NT2/D1 (cell line): ENCODE measurements around the gene MCHR1.

Experiments
- DNase-seq: peaks from one replicate; pipeline ENCODE4 v3.0.0-alpha.2; 2011; ENCODE audit warnings: low read depth, low spot score
- H3K27me3 ChIP-seq: 2 replicates; pipeline ENCODE4 v1.6.0; 2011; ENCODE audit warnings: mild to moderate bottlenecking; ENCODE audit not compliant: insufficient read length, insufficient read depth
- H3K36me3 ChIP-seq: 2 replicates; pipeline ENCODE4 v1.6.1; 2011; ENCODE audit warnings: mild to moderate bottlenecking, low read length, mixed read lengths; ENCODE audit not compliant: insufficient read depth, insufficient read length
- H3K4me1 ChIP-seq: 2 replicates; pipeline ENCODE4 v1.5.1; 2011; ENCODE audit not compliant: insufficient read depth, insufficient read length
- H3K4me3 ChIP-seq: 2 replicates; pipeline ENCODE4 v1.5.1; 2011; ENCODE audit warnings: low read depth; ENCODE audit not compliant: insufficient read length
- H3K9ac ChIP-seq: 2 replicates; pipeline ENCODE4 v1.6.0; 2011; ENCODE audit warnings: low read depth; ENCODE audit not compliant: insufficient read length
- H3K9me3 ChIP-seq: 2 replicates; pipeline ENCODE4 v1.5.1; 2011; ENCODE audit warnings: mild to moderate bottlenecking, low read length; ENCODE audit not compliant: insufficient read depth
- SUZ12 ChIP-seq: IDR thresholded peaks from 2 replicates; pipeline ENCODE4 v1.6.1; 2011; ENCODE audit not compliant: insufficient read length, insufficient read depth; ENCODE audit errors: extremely low read depth
- YY1 ChIP-seq: IDR thresholded peaks from 2 replicates; pipeline ENCODE4 v1.6.1; 2011; ENCODE audit not compliant: insufficient read length, insufficient read depth
- ZNF274 ChIP-seq: IDR thresholded peaks from 2 replicates; pipeline ENCODE4 v1.6.1; 2011; ENCODE audit warnings: mild to moderate bottlenecking, low read depth, low read length

MCHR1 gene

GRCh38 chr22:40660730-40661129 is 18.6 kb upstream of the MCHR1 start:
- Histone ChIP-seq H3K27me3 (no peaks in the 10 kb centered on the region), H3K4me3 (no peak overlapping the region), H3K9ac (no peak overlapping the region), H3K9me3 (no peaks in the 10 kb centered on the region), H3K4me1 (no peaks in the 10 kb centered on the region), H3K36me3 (no peaks in the 10 kb centered on the region)
- no peak for DNase-seq
- no peak for TF ChIP-seq SUZ12

GRCh38 chr22:40661671-40662070 is 17.6 kb upstream of the MCHR1 start:
- Histone ChIP-seq H3K36me3 (no peaks in the 10 kb centered on the region), H3K27me3 (no peaks in the 10 kb centered on the region), H3K4me3 (no peak overlapping the region), H3K9me3 (no peaks in the 10 kb centered on the region), H3K4me1 (no peaks in the 10 kb centered on the region), H3K9ac (no peak overlapping the region)
- no peak for TF ChIP-seq ZNF274
- TF ChIP-seq YY1: no peak
- TF ChIP-seq SUZ12: no peak
- DNase-seq: no peak

- H3K9me3 ChIP-seq: no peaks in the 10 kb centered on the region
- TF ChIP-seq SUZ12 (no peak), YY1 (no peak), ZNF274 (no peak)
- no peak overlapping the region for H3K9ac ChIP-seq
- DNase-seq: no peak
- no peaks in the 10 kb centered on the region for H3K4me1 ChIP-seq
- no peak overlapping the region for H3K4me3 ChIP-seq
- H3K36me3 ChIP-seq: no peaks in the 10 kb centered on the region
- H3K27me3 ChIP-seq: no peaks in the 10 kb centered on the region
These were observed 14.0 kb upstream of the MCHR1 start for GRCh38 chr22:40665312-40665711.

- no peaks in the 10 kb centered on the region for H3K4me1 ChIP-seq
- no peaks in the 10 kb centered on the region for H3K36me3 ChIP-seq
- no peaks in the 10 kb centered on the region for H3K27me3 ChIP-seq
- no peaks in the 10 kb centered on the region for H3K9me3 ChIP-seq
- no peak overlapping the region for H3K4me3 ChIP-seq
- TF ChIP-seq YY1: no peak
- TF ChIP-seq ZNF274: no peak
- no peak for TF ChIP-seq SUZ12
- H3K9ac ChIP-seq: no peak overlapping the region
- no peak for DNase-seq
These were observed 13.0 kb upstream of the MCHR1 start for GRCh38 chr22:40666151-40666848.

GRCh38 chr22:40668611-40669411 is 10.5 kb upstream of the MCHR1 start:
- Histone ChIP-seq H3K4me3 (no peak overlapping the region), H3K9me3 (no peaks in the 10 kb centered on the region), H3K4me1 (no peaks in the 10 kb centered on the region), H3K36me3 (no peaks in the 10 kb centered on the region), H3K9ac (no peak overlapping the region), H3K27me3 (no peaks in the 10 kb centered on the region)
- no peak for DNase-seq
- TF ChIP-seq YY1 (no peak), SUZ12 (no peak), ZNF274 (no peak)

GRCh38 chr22:40670058-40670457 is 9.2 kb upstream of the MCHR1 start:
- TF ChIP-seq ZNF274 (no peak), SUZ12 (no peak), YY1 (no peak)
- no peaks in the 10 kb centered on the region for H3K9me3 ChIP-seq
- H3K4me1 ChIP-seq: no peaks in the 10 kb centered on the region
- no peaks in the 10 kb centered on the region for H3K36me3 ChIP-seq
- H3K4me3 ChIP-seq: no peak overlapping the region
- no peaks in the 10 kb centered on the region for H3K27me3 ChIP-seq
- no peak overlapping the region for H3K9ac ChIP-seq
- DNase-seq: no peak

- no peak overlapping the region for H3K9ac ChIP-seq
- no peak for DNase-seq
- no peaks in the 10 kb centered on the region for H3K4me1 ChIP-seq
- no peaks in the 10 kb centered on the region for H3K36me3 ChIP-seq
- no peaks in the 10 kb centered on the region for H3K27me3 ChIP-seq
- no peaks in the 10 kb centered on the region for H3K9me3 ChIP-seq
- no peak overlapping the region for H3K4me3 ChIP-seq
- no peak for TF ChIP-seq ZNF274
- no peak for TF ChIP-seq YY1
- TF ChIP-seq SUZ12: no peak
These were observed 7.9 kb upstream of the MCHR1 start for GRCh38 chr22:40671369-40671768.
